Right lobe of liver (tissue), 4 donors: ENCODE results near the gene SLC26A11.
A peak's percentile ranks its signal among the peaks of the same experiment; 100 is the strongest.

Source experiments
- CTCF ChIP-seq, 4 donors: fragments of 200-600 bp in 3 of 4; fragments of 450-650 bp in 1 of 4; IDR thresholded peaks; one replicate each; pipeline versions ENCODE4 v1.5.1 to v1.8.0; 2016 to 2022; ENCODE audit warnings: antibody characterized with exemption in 4 of 4, mild to moderate bottlenecking in 2 of 4
- POLR2A ChIP-seq: fragments of 450-650 bp; IDR thresholded peaks from one replicate; pipeline ENCODE4 v1.6.1; 2017; ENCODE audit warnings: antibody characterized with exemption, mild to moderate bottlenecking
- donor health status: DM: no; HTN: no; CAD: no.
- donor health status: DM: no; HTN: no; CAD: no.
- donor health status: DM: no; HTN: yes; CAD: no.

- TF ChIP-seq CTCF (IDR thresholded peaks at IDR 0.05) (peak; percentile 70 to 77 (median 76)), POLR2A (no peak)
Measured at GRCh38 chr17:80195671-80196529, 24.3 kb upstream of the SLC26A11 start.
